ENCODE measurements around the gene KRT38.
"Not testable (repeated sequence)": the region's sequence is repeated elsewhere in the genome, so short reads cannot be mapped to it uniquely, and the experiment has no call there.

The KRT38 gene

GRCh38 chr17:41457676-41458075, 16.9 kb upstream of the KRT38 start:
- DNase-seq: no peak

- DNase-seq: no peak
Observed at GRCh38 chr17:41456204-41456603, 15.4 kb upstream of the KRT38 start.

- no peak for DNase-seq
Observed at GRCh38 chr17:41455236-41455635, 14.5 kb upstream of the KRT38 start.

GRCh38 chr17:41453066-41453465, 12.3 kb upstream of the KRT38 start:
- no peak for DNase-seq

- no peak for DNase-seq
Observed at GRCh38 chr17:41452281-41452680, 11.5 kb upstream of the KRT38 start.

GRCh38 chr17:41451154-41451728, 10.5 kb upstream of the KRT38 start:
- DNase-seq: no peak

GRCh38 chr17:41449008-41449407, 8.2 kb upstream of the KRT38 start:
- no peak for DNase-seq

- DNase-seq: no peak
Observed at GRCh38 chr17:41448506-41448905, 7.7 kb upstream of the KRT38 start.

GRCh38 chr17:41446806-41447205, 6.0 kb upstream of the KRT38 start:
- DNase-seq: no peak

- no peak for DNase-seq
Observed at GRCh38 chr17:41444640-41445039, 3.9 kb upstream of the KRT38 start.

GRCh38 chr17:41444186-41444585, 3.4 kb upstream of the KRT38 start:
- no peak for DNase-seq

GRCh38 chr17:41442739-41443138, 2.0 kb upstream of the KRT38 start:
- DNase-seq: no peak

- DNase-seq: no peak
Observed at GRCh38 chr17:41439375-41439774, 1.4 kb downstream of the KRT38 start.

GRCh38 chr17:41437769-41438168, 3.0 kb downstream of the KRT38 start:
- DNase-seq: no peak

- no peak for DNase-seq
Observed at GRCh38 chr17:41437254-41437653, 3.5 kb downstream of the KRT38 start.

GRCh38 chr17:41434415-41434814, 6.4 kb downstream of the KRT38 start:
- no peak for DNase-seq

GRCh38 chr17:41434005-41434404, 6.8 kb downstream of the KRT38 start:
- DNase-seq: no peak

GRCh38 chr17:41433586-41433985, 7.2 kb downstream of the KRT38 start:
- no peak for DNase-seq

GRCh38 chr17:41430376-41430775, 10.4 kb downstream of the KRT38 start:
- not testable (repeated sequence) for DNase-seq

GRCh38 chr17:41429667-41430066, 11.1 kb downstream of the KRT38 start:
- DNase-seq: no peak

- DNase-seq: no peak
Observed at GRCh38 chr17:41428591-41429291, 12.0 kb downstream of the KRT38 start.

- DNase-seq: no peak
Observed at GRCh38 chr17:41424111-41424635, 16.6 kb downstream of the KRT38 start, which contains the start of gene KRT37. TSS of gene KRT37 (minus strand) at chr17:41424585. CDS start at chr17:41424523, 62 bp downstream.

GRCh38 chr17:41422586-41422985, 18.2 kb downstream of the KRT38 start:
- not testable (repeated sequence) for DNase-seq

- DNase-seq: no peak
Observed at GRCh38 chr17:41421617-41422016, 19.2 kb downstream of the KRT38 start.

- DNase-seq: no peak
Observed at GRCh38 chr17:41421116-41421515, 19.7 kb downstream of the KRT38 start.
